SU-DHL-6 (cell line): Measurements from ENCODE around the gene COX19.

ENCODE experiments used
- H2AFZ ChIP-seq: fragments of 200-600 bp; sonication (generic); 2 replicates; pipeline ENCODE4 v1.6.1; 2014; ENCODE audit warnings: low read depth, mild to moderate bottlenecking, moderate library complexity, mixed read lengths, antibody characterized with exemption, low read length; ENCODE audit not compliant: severe bottlenecking
- H3F3A ChIP-seq: fragments of 200-600 bp; shearing (Covaris generic); 2 replicates; pipeline ENCODE4 v1.6.0; 2016; ENCODE audit warnings: antibody characterized with exemption, mild to moderate bottlenecking; ENCODE audit not compliant: insufficient read depth
- H3K27ac ChIP-seq: fragments of 200-600 bp; sonication (generic); 2 replicates; pipeline ENCODE4 v1.5.1; 2016; ENCODE audit warnings: low read depth, mild to moderate bottlenecking, low read length, moderate library complexity, mixed read lengths
- H3K27me3 ChIP-seq: fragments of 200-600 bp; sonication (generic), shearing (Covaris generic); 2 replicates; pipeline ENCODE4 v1.6.0; 2014; ENCODE audit warnings: mild to moderate bottlenecking, low read length
- H3K36me3 ChIP-seq: fragments of 200-600 bp; sonication (generic); 2 replicates; pipeline ENCODE4 v1.6.1; 2014; ENCODE audit warnings: mild to moderate bottlenecking, low read length, mixed read lengths
- H3K4me2 ChIP-seq: fragments of 300-600, 200-600 bp; shearing (Covaris generic), sonication (generic); 2 replicates; pipeline ENCODE4 v1.6.0; 2014; ENCODE audit warnings: low read length, low read depth, mild to moderate bottlenecking; ENCODE audit not compliant: poor library complexity, severe bottlenecking
- H3K4me3 ChIP-seq: fragments of 200-600 bp; sonication (generic); 2 replicates; pipeline ENCODE4 v1.5.1; 2014; ENCODE audit warnings: antibody characterized with exemption, low read length, mild to moderate bottlenecking, mixed read lengths; ENCODE audit not compliant: insufficient read depth, poor library complexity, severe bottlenecking
- H3K79me2 ChIP-seq: fragments of 200-600 bp; sonication (generic); 2 replicates; pipeline ENCODE4 v1.6.1; 2014; ENCODE audit warnings: mild to moderate bottlenecking, low read length, moderate library complexity; ENCODE audit not compliant: insufficient read depth
- H3K9ac ChIP-seq: fragments of 200-600 bp; sonication (generic); 2 replicates; pipeline ENCODE4 v1.7.0; 2014; ENCODE audit warnings: mild to moderate bottlenecking, low read length
- H3K9me2 ChIP-seq: fragments of 200-600 bp; sonication (generic); replicated peaks from 2 replicates; pipeline ENCODE4 v1.6.1; 2014; ENCODE audit warnings: low read length; ENCODE audit not compliant: insufficient read depth
- H3K9me3 ChIP-seq: fragments of 200-600 bp; sonication (generic); 2 replicates; pipeline ENCODE4 v1.6.1; 2014; ENCODE audit warnings: low read length, mixed read lengths; ENCODE audit not compliant: insufficient read depth
- H4K20me1 ChIP-seq: fragments of 200-600 bp; sonication (generic); 2 replicates; pipeline ENCODE4 v1.6.1; 2014; ENCODE audit warnings: low read depth, mild to moderate bottlenecking, antibody characterized with exemption, low read length, moderate library complexity, mixed read lengths
- CTCF ChIP-seq: fragments of 200-600 bp; sonication (generic); IDR thresholded peaks from one replicate; pipeline ENCODE4 v1.5.1; 2017; ENCODE audit warnings: antibody characterized with exemption, mild to moderate bottlenecking, low read length, moderate library complexity; ENCODE audit not compliant: insufficient read depth, poor library complexity, severe bottlenecking
- EZH2phosphoT487 ChIP-seq: fragments of 200-600 bp; sonication (generic), shearing (Covaris generic); conservative IDR thresholded peaks from 2 replicates; pipeline ENCODE4 v1.6.1; 2018; ENCODE audit warnings: mild to moderate bottlenecking, antibody characterized with exemption, low read length, moderate library complexity, mixed read lengths

Gene COX19

GRCh38 chr7:978049-978346, 2.6 kb upstream of the COX19 start:
- H4K20me1 ChIP-seq = peaks cover 4% of the 10 kb centered on the region; the same call in 1 of the 2 replicates
- H3K27ac ChIP-seq = no peak overlapping the region
- H3K79me2 ChIP-seq = peaks cover 23% of the 10 kb centered on the region
- H3K9me2 ChIP-seq = no peaks in the 10 kb centered on the region
- H3K4me2 ChIP-seq = no peak overlapping the region
- H3K9me3 ChIP-seq = no peaks in the 10 kb centered on the region
- no peak overlapping the region for H2AFZ ChIP-seq
- H3K9ac ChIP-seq = no peak overlapping the region
- TF ChIP-seq EZH2phosphoT487 (no peak), CTCF (no peak)
- H3K27me3 ChIP-seq = no peaks in the 10 kb centered on the region
- H3K36me3 ChIP-seq = peaks cover 4% of the 10 kb centered on the region; the same call in 1 of the 2 replicates
- H3K4me3 ChIP-seq = no peak overlapping the region
- 0 out of 2 replicates have a peak, but pooled peaks cover 1% of the 10 kb centered on the region for H3F3A ChIP-seq

GRCh38 chr7:977326-978048, 2.1 kb upstream of the COX19 start:
- 0 out of 2 replicates have a peak, but pooled peaks cover 5% of the 10 kb centered on the region for H3F3A ChIP-seq
- H4K20me1 ChIP-seq = peaks cover 4% of the 10 kb centered on the region; the same call in 1 of the 2 replicates
- no peaks in the 10 kb centered on the region for H3K27me3 ChIP-seq
- no peak overlapping the region for H2AFZ ChIP-seq
- no peak overlapping the region for H3K4me2 ChIP-seq
- H3K9me3 ChIP-seq = no peaks in the 10 kb centered on the region
- no peak for TF ChIP-seq CTCF
- TF ChIP-seq EZH2phosphoT487 = no peak
- H3K36me3 ChIP-seq = peaks cover 9% of the 10 kb centered on the region; the same call in 1 of the 2 replicates
- H3K79me2 ChIP-seq = peaks cover 28% of the 10 kb centered on the region
- H3K9me2 ChIP-seq = no peaks in the 10 kb centered on the region
- H3K27ac ChIP-seq = no peak overlapping the region
- H3K9ac ChIP-seq = no peak overlapping the region
- H3K4me3 ChIP-seq = no peak overlapping the region

GRCh38 chr7:976901-977325, 1.6 kb upstream of the COX19 start:
- Histone ChIP-seq H3K4me2 (no peak overlapping the region), H3K9ac (no peak overlapping the region), H3K27ac (no peak overlapping the region), H2AFZ (no peak overlapping the region), H3K79me2 (peaks cover 34% of the 10 kb centered on the region), H3K4me3 (no peak overlapping the region), H4K20me1 (peaks cover 4% of the 10 kb centered on the region; the same call in 1 of the 2 replicates), H3F3A (0 out of 2 replicates have a peak, but pooled peaks cover 5% of the 10 kb centered on the region), H3K9me3 (no peaks in the 10 kb centered on the region), H3K9me2 (no peaks in the 10 kb centered on the region), H3K27me3 (no peaks in the 10 kb centered on the region), H3K36me3 (peaks cover 13% of the 10 kb centered on the region; the same call in 1 of the 2 replicates)
- no peak for TF ChIP-seq EZH2phosphoT487
- no peak for TF ChIP-seq CTCF
